ENCODE measurements around the gene RWDD1. TPM values are rescaled to one million over a fixed set of nuclear protein-coding genes. Genes with fewer than 3 reads are reported as not detected.
A peak's percentile ranks its signal among the peaks of the same experiment; 100 is the strongest.

The RWDD1 gene
- total and polyA plus RNA-seq, 2 of the 13 experiments (the other 11 are each of a cell fraction or from before 2014, with no cell fraction given): 27.4 to 67.1 TPM

GRCh38 chr6:116631379-116631990 lies 60.2 kb downstream of the RWDD1 start (continued):
- TF ChIP-seq, protein P1, sequence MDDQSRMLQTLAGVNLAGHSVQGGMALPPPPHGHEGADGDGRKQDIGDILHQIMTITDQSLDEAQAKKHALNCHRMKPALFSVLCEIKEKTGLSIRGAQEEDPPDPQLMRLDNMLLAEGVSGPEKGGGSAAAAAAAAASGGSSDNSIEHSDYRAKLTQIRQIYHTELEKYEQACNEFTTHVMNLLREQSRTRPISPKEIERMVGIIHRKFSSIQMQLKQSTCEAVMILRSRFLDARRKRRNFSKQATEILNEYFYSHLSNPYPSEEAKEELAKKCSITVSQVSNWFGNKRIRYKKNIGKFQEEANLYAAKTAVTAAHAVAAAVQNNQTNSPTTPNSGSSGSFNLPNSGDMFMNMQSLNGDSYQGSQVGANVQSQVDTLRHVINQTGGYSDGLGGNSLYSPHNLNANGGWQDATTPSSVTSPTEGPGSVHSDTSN (CRISPR knock-in tag; IDR thresholded peaks at IDR 0.05; ENCODE audit: borderline replicate concordance): no peak
- no peak; the same call in 1 of the 2 replicates for TF ChIP-seq MYNN (CRISPR knock-in tag; IDR thresholded peaks at IDR 0.05; ENCODE audit: low read depth)
- no peak for TF ChIP-seq ZNF672 (CRISPR knock-in tag; IDR thresholded peaks at IDR 0.05)
- no peak for TF ChIP-seq AGO1 (IDR thresholded peaks at IDR 0.05; ENCODE audit: low read depth, low read length, poor library complexity, severe bottlenecking)
- peak; percentile 93 for TF ChIP-seq MEIS2 (CRISPR knock-in tag; IDR thresholded peaks at IDR 0.05)
- no peak for TF ChIP-seq TCF7L2 (IDR thresholded peaks at IDR 0.05; ENCODE audit: low read depth, low read length)
- peak; percentile 56; the same call in 1 of the 2 replicates for TF ChIP-seq HIC2 (CRISPR knock-in tag; IDR thresholded peaks at IDR 0.05; ENCODE audit: low read depth)
- peak; percentile 91 for TF ChIP-seq CBFB (CRISPR knock-in tag; IDR thresholded peaks at IDR 0.05)
- TF ChIP-seq BORCS8-MEF2B (CRISPR knock-in tag; IDR thresholded peaks at IDR 0.05): peak; percentile 82; the same call in 1 of the 2 replicates
- TF ChIP-seq PLSCR1 (CRISPR knock-in tag; IDR thresholded peaks at IDR 0.05; ENCODE audit: borderline replicate concordance): no peak
- TF ChIP-seq TRIM24 (CRISPR knock-in tag; IDR thresholded peaks at IDR 0.05): 0 out of 2 replicates have a peak, but pooled peaks have one; percentile 16
- no peak for TF ChIP-seq NFYB (CRISPR knock-in tag; IDR thresholded peaks at IDR 0.05)
- no peak for TF ChIP-seq IKZF1 (IDR thresholded peaks at IDR 0.05)
- TF ChIP-seq GLMP (CRISPR knock-in tag; IDR thresholded peaks at IDR 0.05; ENCODE audit: borderline replicate concordance): no peak
- TF ChIP-seq, protein P2, sequence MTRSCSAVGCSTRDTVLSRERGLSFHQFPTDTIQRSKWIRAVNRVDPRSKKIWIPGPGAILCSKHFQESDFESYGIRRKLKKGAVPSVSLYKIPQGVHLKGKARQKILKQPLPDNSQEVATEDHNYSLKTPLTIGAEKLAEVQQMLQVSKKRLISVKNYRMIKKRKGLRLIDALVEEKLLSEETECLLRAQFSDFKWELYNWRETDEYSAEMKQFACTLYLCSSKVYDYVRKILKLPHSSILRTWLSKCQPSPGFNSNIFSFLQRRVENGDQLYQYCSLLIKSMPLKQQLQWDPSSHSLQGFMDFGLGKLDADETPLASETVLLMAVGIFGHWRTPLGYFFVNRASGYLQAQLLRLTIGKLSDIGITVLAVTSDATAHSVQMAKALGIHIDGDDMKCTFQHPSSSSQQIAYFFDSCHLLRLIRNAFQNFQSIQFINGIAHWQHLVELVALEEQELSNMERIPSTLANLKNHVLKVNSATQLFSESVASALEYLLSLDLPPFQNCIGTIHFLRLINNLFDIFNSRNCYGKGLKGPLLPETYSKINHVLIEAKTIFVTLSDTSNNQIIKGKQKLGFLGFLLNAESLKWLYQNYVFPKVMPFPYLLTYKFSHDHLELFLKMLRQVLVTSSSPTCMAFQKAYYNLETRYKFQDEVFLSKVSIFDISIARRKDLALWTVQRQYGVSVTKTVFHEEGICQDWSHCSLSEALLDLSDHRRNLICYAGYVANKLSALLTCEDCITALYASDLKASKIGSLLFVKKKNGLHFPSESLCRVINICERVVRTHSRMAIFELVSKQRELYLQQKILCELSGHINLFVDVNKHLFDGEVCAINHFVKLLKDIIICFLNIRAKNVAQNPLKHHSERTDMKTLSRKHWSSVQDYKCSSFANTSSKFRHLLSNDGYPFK (CRISPR knock-in tag; IDR thresholded peaks at IDR 0.05; ENCODE audit: borderline replicate concordance): no peak
- peak; percentile 42; the same call in 1 of the 2 replicates for TF ChIP-seq ZNF33A (CRISPR knock-in tag; IDR thresholded peaks at IDR 0.05; ENCODE audit: borderline replicate concordance)
- no peak for TF ChIP-seq SRSF4 (IDR thresholded peaks at IDR 0.05; ENCODE audit: low read depth, low read length, poor library complexity, severe bottlenecking)
- TF ChIP-seq ZNF317 (CRISPR knock-in tag; IDR thresholded peaks at IDR 0.05): peak; percentile 75
- peak; percentile 77 for TF ChIP-seq GABPB1 (CRISPR knock-in tag; IDR thresholded peaks at IDR 0.05)
- peak; percentile 98 for TF ChIP-seq TARDBP (CRISPR knock-in tag; IDR thresholded peaks at IDR 0.05)
- peak; percentile 90 for TF ChIP-seq RARA (CRISPR knock-in tag; IDR thresholded peaks at IDR 0.05)

All from HepG2 (cell line).